Endodermal cell (in vitro differentiated cells): ENCODE measurements around the gene RDH13. TPM values are rescaled to one million over a fixed set of nuclear protein-coding genes. Genes with fewer than 3 reads are reported as not detected.
A peak's percentile ranks its signal among the peaks of the same experiment; 100 is the strongest.

Source experiments
- DNase-seq: peaks from one replicate; pipeline ENCODE4 v3.0.0-alpha.2; 2017
- H3K27ac ChIP-seq: 2 replicates; pipeline ENCODE4 v1.5.1; 2013; ENCODE audit warnings: mild to moderate bottlenecking, low read depth, low read length, moderate library complexity
- H3K27me3 ChIP-seq: 2 replicates; pipeline ENCODE4 v1.6.1; 2013; ENCODE audit warnings: mild to moderate bottlenecking, low read length, moderate library complexity; ENCODE audit not compliant: insufficient read depth, control insufficient read depth, poor library complexity, severe bottlenecking
- H3K36me3 ChIP-seq: 2 replicates; pipeline ENCODE4 v1.7.0; 2013; ENCODE audit warnings: mild to moderate bottlenecking, low read length, moderate library complexity; ENCODE audit not compliant: control insufficient read depth, insufficient read depth
- H3K4me1 ChIP-seq: one replicate; pipeline ENCODE4 v1.7.0; 2013; ENCODE audit warnings: low read length; ENCODE audit not compliant: control insufficient read depth, insufficient read depth
- H3K4me3 ChIP-seq: 2 replicates; pipeline ENCODE4 v1.5.1; 2013; ENCODE audit warnings: mild to moderate bottlenecking, low read length, moderate library complexity
- H3K9ac ChIP-seq: 2 replicates; pipeline ENCODE4 v1.6.1; 2013; ENCODE audit warnings: mild to moderate bottlenecking, low read length, moderate library complexity; ENCODE audit not compliant: poor library complexity, severe bottlenecking; ENCODE audit errors: extremely low read depth
- H3K9me3 ChIP-seq: 2 replicates; pipeline ENCODE4 v1.6.1; 2013; ENCODE audit warnings: mild to moderate bottlenecking, low read length, moderate library complexity; ENCODE audit not compliant: control insufficient read depth
- H3K27ac Mint-ChIP-seq: 2 replicates; pipeline ENCODE4 v1.8.0; 2020; ENCODE audit warnings: mixed read lengths
- H3K27me3 Mint-ChIP-seq: 2 replicates; pipeline ENCODE4 v1.8.0; 2021; ENCODE audit warnings: mild to moderate bottlenecking, mixed read lengths; ENCODE audit not compliant: insufficient read depth
- H3K36me3 Mint-ChIP-seq: 2 replicates; pipeline ENCODE4 v1.8.0; 2020; ENCODE audit warnings: low read depth, mixed read lengths
- H3K4me1 Mint-ChIP-seq: 2 replicates; pipeline ENCODE4 v1.8.0; 2020; ENCODE audit warnings: mixed read lengths
- H3K4me3 Mint-ChIP-seq: 2 replicates; pipeline ENCODE4 v1.8.0; 2020; ENCODE audit warnings: mild to moderate bottlenecking, moderate library complexity, mixed read lengths
- H3K9me3 Mint-ChIP-seq: 2 replicates; pipeline ENCODE4 v1.8.0; 2020; ENCODE audit warnings: mild to moderate bottlenecking, mixed read lengths
- CTCF ChIP-seq: fragments of 200-600 bp; sonication (generic); conservative IDR thresholded peaks from 2 replicates; pipeline ENCODE4 v1.5.0; 2021; ENCODE audit warnings: antibody characterized with exemption, mild to moderate bottlenecking
- WGBS, 2 experiments: methylation state at CpG; one replicate each; pipeline versions ENCODE4 v1.1.5 to v1.1.7; 2013; ENCODE audit warnings: missing lambda C conversion rate in 2 of 2, mixed read lengths in 1 of 2; ENCODE audit not compliant: insufficient coverage in 1 of 2, insufficient read length in 1 of 2; 5-methylcytosine and 5-hydroxymethylcytosine counted together
- total RNA-seq, 2 donors: library from RNA; stranded (reverse); fragmentation: NEBNext Ultra II Directional in 1 of 2; extraction: Animal tissue kit (Norgen Biotek cat#: 25700) in 1 of 2; gene quantifications; 2 replicates in 1 of 2; 3 replicates in 1 of 2; pipeline ENCODE4 v1.2.1, GENCODE V29; 2021

Gene RDH13
- total RNA-seq, 2 donors from 2014 or later = 20.6 to 39.0 TPM

GRCh38 chr19:55042688-55043087 lies 20.3 kb downstream of the RDH13 start:
- Histone ChIP-seq H3K4me1 (no peaks in the 10 kb centered on the region), H3K9ac (no peak overlapping the region), H3K36me3 (peaks cover 79% of the 10 kb centered on the region), H3K27me3 (no peaks in the 10 kb centered on the region), H3K4me3 (no peak overlapping the region), H3K9me3 (no peaks in the 10 kb centered on the region), H3K27ac (no peak overlapping the region)
- no peak overlapping the region for H3K4me3 Mint-ChIP-seq
- H3K36me3 Mint-ChIP-seq = peaks cover 58% of the 10 kb centered on the region
- H3K9me3 Mint-ChIP-seq = no peaks in the 10 kb centered on the region
- H3K27ac Mint-ChIP-seq = peak overlapping the region; percentile 1
- H3K27me3 Mint-ChIP-seq = no peaks in the 10 kb centered on the region
- whole genome bisulfite sequencing, 2 experiments = 74 to 81% methylated on average over 7 to 11 of the region's 11 CpGs
- no peak for DNase-seq
- no peak for TF ChIP-seq CTCF
- H3K4me1 Mint-ChIP-seq = no peaks in the 10 kb centered on the region

DNA sequence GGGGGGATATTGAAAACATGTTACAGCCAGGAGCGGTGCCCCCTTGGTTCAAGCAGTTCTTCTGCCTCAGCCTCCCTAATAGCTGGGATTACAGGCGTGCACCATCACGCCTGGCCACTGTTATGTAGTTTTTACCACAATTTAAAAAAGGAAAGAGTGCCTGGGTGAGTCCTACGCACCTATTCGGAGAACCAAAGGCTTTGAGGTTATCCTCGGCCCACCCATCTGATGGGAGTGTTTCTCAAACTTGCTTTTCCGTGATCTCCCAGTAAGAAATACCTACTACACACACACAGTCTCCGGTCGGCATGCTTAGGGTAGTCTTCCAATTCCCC lies 20.6 kb downstream of the RDH13 start:
- H3K4me1 Mint-ChIP-seq = no peaks in the 10 kb centered on the region
- H3K9me3 Mint-ChIP-seq = no peaks in the 10 kb centered on the region
- no peaks in the 10 kb centered on the region for H3K4me1 ChIP-seq

GRCh38 chr19:55041627-55042343 lies 21.2 kb downstream of the RDH13 start:
- H3K36me3 Mint-ChIP-seq = peaks cover 51% of the 10 kb centered on the region
- H3K36me3 ChIP-seq = peaks cover 70% of the 10 kb centered on the region
- H3K4me1 ChIP-seq = no peaks in the 10 kb centered on the region
- TF ChIP-seq CTCF = no peak
- no peaks in the 10 kb centered on the region for H3K27me3 ChIP-seq
- no peak overlapping the region for H3K4me3 ChIP-seq
- WGBS, 2 experiments = 94 to 95% methylated on average over 19 to 29 of the region's 30 CpGs
- DNase-seq = no peak
- H3K27me3 Mint-ChIP-seq = no peaks in the 10 kb centered on the region
- H3K9me3 ChIP-seq = no peaks in the 10 kb centered on the region
- peak overlapping the region; percentile 44 for H3K27ac Mint-ChIP-seq
- H3K4me1 Mint-ChIP-seq = no peaks in the 10 kb centered on the region
- no peak overlapping the region for H3K27ac ChIP-seq
- no peak overlapping the region for H3K4me3 Mint-ChIP-seq
- no peak overlapping the region for H3K9ac ChIP-seq
- H3K9me3 Mint-ChIP-seq = no peaks in the 10 kb centered on the region

More for the DNA sequence above, 20.6 kb downstream of the RDH13 start:
- H3K27me3 ChIP-seq = no peaks in the 10 kb centered on the region
- Mint-ChIP-seq H3K27me3 (no peaks in the 10 kb centered on the region), H3K27ac (no peak overlapping the region), H3K4me3 (no peak overlapping the region), H3K36me3 (peaks cover 55% of the 10 kb centered on the region)
- TF ChIP-seq CTCF = no peak
- no peaks in the 10 kb centered on the region for H3K9me3 ChIP-seq
- WGBS, 2 experiments = 92 to 96% methylated on average over 7 to 9 of the region's 9 CpGs
- peaks cover 76% of the 10 kb centered on the region for H3K36me3 ChIP-seq
- H3K4me3 ChIP-seq = no peak overlapping the region
- no peak for DNase-seq
- no peak overlapping the region for H3K9ac ChIP-seq
- H3K27ac ChIP-seq = no peak overlapping the region
